Measurements from ENCODE around the gene TECPR1.

DNA sequence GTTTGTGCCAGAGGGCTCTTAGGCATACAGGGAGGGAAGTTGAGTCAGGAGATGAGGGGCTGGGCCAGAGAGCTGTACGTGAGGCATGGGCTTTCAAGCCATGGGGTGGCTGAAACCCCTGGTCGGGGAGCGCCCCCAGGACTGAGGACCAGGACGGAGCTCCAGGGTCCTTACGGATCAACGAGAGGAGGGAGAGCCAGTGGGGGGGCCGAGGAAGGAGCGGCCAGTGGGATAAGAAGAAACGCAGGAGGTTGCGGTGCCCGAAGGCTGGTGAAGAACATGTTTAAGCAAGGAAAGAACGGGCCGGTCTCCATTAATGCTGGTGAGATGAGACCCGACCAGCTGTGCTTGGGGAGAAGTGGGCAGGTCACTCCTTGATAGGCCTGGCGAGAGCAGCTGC is 84.4 kb downstream of the TECPR1 start:
- TF ChIP-seq, protein P1, sequence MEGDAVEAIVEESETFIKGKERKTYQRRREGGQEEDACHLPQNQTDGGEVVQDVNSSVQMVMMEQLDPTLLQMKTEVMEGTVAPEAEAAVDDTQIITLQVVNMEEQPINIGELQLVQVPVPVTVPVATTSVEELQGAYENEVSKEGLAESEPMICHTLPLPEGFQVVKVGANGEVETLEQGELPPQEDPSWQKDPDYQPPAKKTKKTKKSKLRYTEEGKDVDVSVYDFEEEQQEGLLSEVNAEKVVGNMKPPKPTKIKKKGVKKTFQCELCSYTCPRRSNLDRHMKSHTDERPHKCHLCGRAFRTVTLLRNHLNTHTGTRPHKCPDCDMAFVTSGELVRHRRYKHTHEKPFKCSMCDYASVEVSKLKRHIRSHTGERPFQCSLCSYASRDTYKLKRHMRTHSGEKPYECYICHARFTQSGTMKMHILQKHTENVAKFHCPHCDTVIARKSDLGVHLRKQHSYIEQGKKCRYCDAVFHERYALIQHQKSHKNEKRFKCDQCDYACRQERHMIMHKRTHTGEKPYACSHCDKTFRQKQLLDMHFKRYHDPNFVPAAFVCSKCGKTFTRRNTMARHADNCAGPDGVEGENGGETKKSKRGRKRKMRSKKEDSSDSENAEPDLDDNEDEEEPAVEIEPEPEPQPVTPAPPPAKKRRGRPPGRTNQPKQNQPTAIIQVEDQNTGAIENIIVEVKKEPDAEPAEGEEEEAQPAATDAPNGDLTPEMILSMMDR (conservative IDR thresholded peaks at IDR 0.05; ENCODE audit: low read depth in 2 of 2) = no peak
- TF ChIP-seq POLR2AphosphoS5 (IDR thresholded peaks at IDR 0.05; ENCODE audit: low read depth) = no peak
- TF ChIP-seq, protein P2, sequence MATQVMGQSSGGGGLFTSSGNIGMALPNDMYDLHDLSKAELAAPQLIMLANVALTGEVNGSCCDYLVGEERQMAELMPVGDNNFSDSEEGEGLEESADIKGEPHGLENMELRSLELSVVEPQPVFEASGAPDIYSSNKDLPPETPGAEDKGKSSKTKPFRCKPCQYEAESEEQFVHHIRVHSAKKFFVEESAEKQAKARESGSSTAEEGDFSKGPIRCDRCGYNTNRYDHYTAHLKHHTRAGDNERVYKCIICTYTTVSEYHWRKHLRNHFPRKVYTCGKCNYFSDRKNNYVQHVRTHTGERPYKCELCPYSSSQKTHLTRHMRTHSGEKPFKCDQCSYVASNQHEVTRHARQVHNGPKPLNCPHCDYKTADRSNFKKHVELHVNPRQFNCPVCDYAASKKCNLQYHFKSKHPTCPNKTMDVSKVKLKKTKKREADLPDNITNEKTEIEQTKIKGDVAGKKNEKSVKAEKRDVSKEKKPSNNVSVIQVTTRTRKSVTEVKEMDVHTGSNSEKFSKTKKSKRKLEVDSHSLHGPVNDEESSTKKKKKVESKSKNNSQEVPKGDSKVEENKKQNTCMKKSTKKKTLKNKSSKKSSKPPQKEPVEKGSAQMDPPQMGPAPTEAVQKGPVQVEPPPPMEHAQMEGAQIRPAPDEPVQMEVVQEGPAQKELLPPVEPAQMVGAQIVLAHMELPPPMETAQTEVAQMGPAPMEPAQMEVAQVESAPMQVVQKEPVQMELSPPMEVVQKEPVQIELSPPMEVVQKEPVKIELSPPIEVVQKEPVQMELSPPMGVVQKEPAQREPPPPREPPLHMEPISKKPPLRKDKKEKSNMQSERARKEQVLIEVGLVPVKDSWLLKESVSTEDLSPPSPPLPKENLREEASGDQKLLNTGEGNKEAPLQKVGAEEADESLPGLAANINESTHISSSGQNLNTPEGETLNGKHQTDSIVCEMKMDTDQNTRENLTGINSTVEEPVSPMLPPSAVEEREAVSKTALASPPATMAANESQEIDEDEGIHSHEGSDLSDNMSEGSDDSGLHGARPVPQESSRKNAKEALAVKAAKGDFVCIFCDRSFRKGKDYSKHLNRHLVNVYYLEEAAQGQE (IDR thresholded peaks at IDR 0.05; ENCODE audit: unreplicated experiment) = no peak
- TF ChIP-seq JUNB (IDR thresholded peaks at IDR 0.05; ENCODE audit: unreplicated experiment) = no peak
- TF ChIP-seq EZH2 (IDR thresholded peaks at IDR 0.05; ENCODE audit: low read depth, unreplicated experiment) = no peak
- TF ChIP-seq, protein P3, sequence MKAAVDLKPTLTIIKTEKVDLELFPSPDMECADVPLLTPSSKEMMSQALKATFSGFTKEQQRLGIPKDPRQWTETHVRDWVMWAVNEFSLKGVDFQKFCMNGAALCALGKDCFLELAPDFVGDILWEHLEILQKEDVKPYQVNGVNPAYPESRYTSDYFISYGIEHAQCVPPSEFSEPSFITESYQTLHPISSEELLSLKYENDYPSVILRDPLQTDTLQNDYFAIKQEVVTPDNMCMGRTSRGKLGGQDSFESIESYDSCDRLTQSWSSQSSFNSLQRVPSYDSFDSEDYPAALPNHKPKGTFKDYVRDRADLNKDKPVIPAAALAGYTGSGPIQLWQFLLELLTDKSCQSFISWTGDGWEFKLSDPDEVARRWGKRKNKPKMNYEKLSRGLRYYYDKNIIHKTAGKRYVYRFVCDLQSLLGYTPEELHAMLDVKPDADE (IDR thresholded peaks at IDR 0.05) = no peak
- no peak for TF ChIP-seq CREB1 (CRISPR knock-in tag; IDR thresholded peaks at IDR 0.05; ENCODE audit: low read depth)
- TF ChIP-seq, protein P4, sequence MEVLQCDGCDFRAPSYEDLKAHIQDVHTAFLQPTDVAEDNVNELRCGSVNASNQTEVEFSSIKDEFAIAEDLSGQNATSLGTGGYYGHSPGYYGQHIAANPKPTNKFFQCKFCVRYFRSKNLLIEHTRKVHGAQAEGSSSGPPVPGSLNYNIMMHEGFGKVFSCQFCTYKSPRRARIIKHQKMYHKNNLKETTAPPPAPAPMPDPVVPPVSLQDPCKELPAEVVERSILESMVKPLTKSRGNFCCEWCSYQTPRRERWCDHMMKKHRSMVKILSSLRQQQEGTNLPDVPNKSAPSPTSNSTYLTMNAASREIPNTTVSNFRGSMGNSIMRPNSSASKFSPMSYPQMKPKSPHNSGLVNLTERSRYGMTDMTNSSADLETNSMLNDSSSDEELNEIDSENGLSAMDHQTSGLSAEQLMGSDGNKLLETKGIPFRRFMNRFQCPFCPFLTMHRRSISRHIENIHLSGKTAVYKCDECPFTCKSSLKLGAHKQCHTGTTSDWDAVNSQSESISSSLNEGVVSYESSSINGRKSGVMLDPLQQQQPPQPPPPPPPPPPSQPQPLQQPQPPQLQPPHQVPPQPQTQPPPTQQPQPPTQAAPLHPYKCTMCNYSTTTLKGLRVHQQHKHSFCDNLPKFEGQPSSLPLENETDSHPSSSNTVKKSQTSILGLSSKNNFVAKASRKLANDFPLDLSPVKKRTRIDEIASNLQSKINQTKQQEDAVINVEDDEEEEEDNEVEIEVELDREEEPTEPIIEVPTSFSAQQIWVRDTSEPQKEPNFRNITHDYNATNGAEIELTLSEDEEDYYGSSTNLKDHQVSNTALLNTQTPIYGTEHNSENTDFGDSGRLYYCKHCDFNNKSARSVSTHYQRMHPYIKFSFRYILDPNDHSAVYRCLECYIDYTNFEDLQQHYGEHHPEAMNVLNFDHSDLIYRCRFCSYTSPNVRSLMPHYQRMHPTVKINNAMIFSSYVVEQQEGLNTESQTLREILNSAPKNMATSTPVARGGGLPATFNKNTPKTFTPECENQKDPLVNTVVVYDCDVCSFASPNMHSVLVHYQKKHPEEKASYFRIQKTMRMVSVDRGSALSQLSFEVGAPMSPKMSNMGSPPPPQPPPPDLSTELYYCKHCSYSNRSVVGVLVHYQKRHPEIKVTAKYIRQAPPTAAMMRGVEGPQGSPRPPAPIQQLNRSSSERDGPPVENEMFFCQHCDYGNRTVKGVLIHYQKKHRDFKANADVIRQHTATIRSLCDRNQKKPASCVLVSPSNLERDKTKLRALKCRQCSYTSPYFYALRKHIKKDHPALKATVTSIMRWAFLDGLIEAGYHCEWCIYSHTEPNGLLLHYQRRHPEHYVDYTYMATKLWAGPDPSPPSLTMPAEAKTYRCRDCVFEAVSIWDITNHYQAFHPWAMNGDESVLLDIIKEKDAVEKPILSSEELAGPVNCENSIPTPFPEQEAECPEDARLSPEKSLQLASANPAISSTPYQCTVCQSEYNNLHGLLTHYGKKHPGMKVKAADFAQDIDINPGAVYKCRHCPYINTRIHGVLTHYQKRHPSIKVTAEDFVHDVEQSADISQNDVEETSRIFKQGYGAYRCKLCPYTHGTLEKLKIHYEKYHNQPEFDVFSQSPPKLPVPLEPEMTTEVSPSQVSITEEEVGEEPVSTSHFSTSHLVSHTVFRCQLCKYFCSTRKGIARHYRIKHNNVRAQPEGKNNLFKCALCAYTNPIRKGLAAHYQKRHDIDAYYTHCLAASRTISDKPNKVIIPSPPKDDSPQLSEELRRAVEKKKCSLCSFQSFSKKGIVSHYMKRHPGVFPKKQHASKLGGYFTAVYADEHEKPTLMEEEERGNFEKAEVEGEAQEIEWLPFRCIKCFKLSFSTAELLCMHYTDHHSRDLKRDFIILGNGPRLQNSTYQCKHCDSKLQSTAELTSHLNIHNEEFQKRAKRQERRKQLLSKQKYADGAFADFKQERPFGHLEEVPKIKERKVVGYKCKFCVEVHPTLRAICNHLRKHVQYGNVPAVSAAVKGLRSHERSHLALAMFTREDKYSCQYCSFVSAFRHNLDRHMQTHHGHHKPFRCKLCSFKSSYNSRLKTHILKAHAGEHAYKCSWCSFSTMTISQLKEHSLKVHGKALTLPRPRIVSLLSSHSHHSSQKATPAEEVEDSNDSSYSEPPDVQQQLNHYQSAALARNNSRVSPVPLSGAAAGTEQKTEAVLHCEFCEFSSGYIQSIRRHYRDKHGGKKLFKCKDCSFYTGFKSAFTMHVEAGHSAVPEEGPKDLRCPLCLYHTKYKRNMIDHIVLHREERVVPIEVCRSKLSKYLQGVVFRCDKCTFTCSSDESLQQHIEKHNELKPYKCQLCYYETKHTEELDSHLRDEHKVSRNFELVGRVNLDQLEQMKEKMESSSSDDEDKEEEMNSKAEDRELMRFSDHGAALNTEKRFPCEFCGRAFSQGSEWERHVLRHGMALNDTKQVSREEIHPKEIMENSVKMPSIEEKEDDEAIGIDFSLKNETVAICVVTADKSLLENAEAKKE (CRISPR knock-in tag; IDR thresholded peaks at IDR 0.05) = no peak
- no peak for TF ChIP-seq NANOG (IDR thresholded peaks at IDR 0.05; ENCODE audit: borderline replicate concordance)
- TF ChIP-seq EZH2phosphoT487 (IDR thresholded peaks at IDR 0.05; ENCODE audit: unreplicated experiment) = no peak

All from GM23338 (cell line).